NCI-H1092 (cell line): ENCODE data around the gene ZNF519.

Experiments
- DNase-seq: peaks from one replicate; lab custom pipeline; 2025; lab: John Stamatoyannopoulos, UW

ZNF519 gene

DNA sequence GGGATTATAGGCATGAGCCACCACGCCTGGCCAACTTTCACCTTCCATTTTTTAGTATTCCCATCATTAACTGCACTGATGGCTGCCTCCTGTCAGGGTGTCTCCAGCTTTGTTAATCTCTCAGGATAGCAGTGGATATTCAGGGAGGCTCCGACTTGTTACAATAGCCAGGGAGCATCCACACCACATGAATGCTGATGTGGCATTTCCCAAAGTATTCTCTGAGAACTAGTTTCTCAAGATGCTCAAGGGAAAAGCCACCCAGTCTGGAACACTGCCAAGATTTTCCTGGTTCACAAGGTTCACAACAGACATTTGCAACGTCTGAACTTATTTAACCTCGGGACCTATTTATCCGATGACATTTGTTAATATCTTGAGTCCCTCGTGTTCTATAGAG is 33.8 kb downstream of the ZNF519 start:
- no peak for DNase-seq

GRCh38 chr18:14097761-14098160 is 34.5 kb downstream of the ZNF519 start:
- DNase-seq, result no peak

- no peak for DNase-seq
Measured at GRCh38 chr18:14093307-14093915, 38.8 kb downstream of the ZNF519 start.

- DNase-seq, result no peak
Measured at GRCh38 chr18:14092625-14093306, 39.5 kb downstream of the ZNF519 start.

- DNase-seq, result no peak
Measured at GRCh38 chr18:14089781-14090180, 42.5 kb downstream of the ZNF519 start.

DNA sequence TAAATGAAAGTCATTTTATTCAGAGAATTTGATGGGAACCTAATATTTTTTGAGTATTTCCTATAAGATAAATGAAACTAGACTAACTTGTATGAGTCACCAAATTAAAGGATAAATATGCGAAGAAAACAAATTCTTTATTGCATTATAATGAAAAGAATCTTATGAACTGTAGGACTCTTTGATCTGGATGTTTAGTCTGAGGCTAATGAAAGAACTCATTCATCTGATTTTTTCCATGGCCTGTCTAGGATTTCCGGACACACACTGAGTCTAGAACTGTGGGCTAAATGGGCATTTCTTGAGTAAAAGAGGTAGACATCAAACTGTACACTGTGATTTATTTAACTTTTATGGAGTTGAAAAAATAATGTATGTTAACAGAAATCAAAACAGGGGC is 43.0 kb downstream of the ZNF519 start:
- DNase-seq, result no peak

- peak; percentile 36 for DNase-seq
Measured at GRCh38 chr18:14086458-14087231, 45.6 kb downstream of the ZNF519 start.

- DNase-seq, result no peak
Measured at GRCh38 chr18:14085770-14086457, 46.3 kb downstream of the ZNF519 start.

DNA sequence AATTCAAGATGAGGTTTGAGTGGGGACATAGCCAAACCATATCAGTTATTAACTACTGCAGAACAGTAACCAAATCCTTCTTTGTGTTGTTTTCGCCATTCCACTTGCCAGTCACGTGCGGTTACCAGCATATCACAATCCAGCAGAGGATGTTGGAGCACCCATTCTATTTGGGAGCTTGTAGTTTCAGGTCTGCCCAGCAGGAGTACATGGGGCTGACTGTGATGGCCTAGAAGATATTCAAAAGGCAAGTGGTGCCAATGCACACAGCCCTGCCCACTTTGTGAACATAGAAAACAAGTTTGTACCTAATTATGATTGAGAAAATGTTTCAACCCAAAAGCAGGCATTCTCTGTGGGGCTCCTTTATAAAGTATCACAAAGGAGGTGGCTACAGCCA is 57.0 kb downstream of the ZNF519 start:
- no peak for DNase-seq

- DNase-seq, result no peak
Measured at GRCh38 chr18:14074187-14074586, 58.0 kb downstream of the ZNF519 start.

DNA sequence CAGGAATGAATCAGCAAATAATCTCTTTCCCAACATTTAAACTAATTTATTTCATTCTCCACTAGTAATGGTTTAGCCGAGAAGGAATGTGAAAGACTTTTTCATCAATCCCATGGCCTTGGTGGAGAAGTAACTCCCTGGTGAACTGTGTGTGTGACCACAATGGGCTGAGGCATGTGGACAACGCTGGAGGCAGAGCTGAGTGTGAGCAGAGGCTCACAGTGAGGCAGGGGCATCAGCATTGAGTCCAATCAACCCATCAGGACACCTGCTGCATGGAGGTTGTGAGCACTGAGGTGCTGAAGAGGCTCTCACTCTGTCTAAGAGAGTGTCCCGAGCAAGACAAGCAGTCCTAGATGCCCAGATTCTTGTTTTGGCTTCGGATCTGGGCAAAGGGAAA is 78.6 kb downstream of the ZNF519 start:
- DNase-seq, result no peak
